CD14-positive monocyte (primary cell): Measurements from ENCODE around the gene OCSTAMP. TPM values are rescaled to one million over a fixed set of nuclear protein-coding genes. Genes with fewer than 3 reads are reported as not detected.

ENCODE experiments used
- DNase-seq, 3 donors: peaks; one replicate each; pipeline ENCODE4 v3.0.0-alpha.2; 2011 to 2022
- H2AFZ ChIP-seq: 2 replicates; pipeline ENCODE4 v1.6.0; 2012; ENCODE audit warnings: mild to moderate bottlenecking, low read depth, low read length, inconsistent platforms; ENCODE audit not compliant: insufficient read depth, poor library complexity, severe bottlenecking
- H3K27ac ChIP-seq, 2 donors: 1 replicate in 1 of 2; 2 replicates in 1 of 2; pipeline ENCODE4 v1.5.1; 2012 to 2013; ENCODE audit warnings: low read length in 2 of 2, control low read depth in 1 of 2, inconsistent platforms in 1 of 2, low read depth in 1 of 2, mild to moderate bottlenecking in 1 of 2
- H3K27me3 ChIP-seq, 2 donors: one replicate each; pipeline versions ENCODE4 v1.6.0 to v1.6.1; 2011 to 2013; ENCODE audit warnings: low read length in 2 of 2; ENCODE audit not compliant: control insufficient read depth in 2 of 2, insufficient read depth in 2 of 2
- H3K36me3 ChIP-seq, 2 donors: replicated peaks in 1 of 2; 1 replicate in 1 of 2; 2 replicates in 1 of 2; pipeline versions ENCODE4 v1.5.1 to v1.6.1; 2012 to 2013; ENCODE audit warnings: low read length in 2 of 2, control low read depth in 1 of 2, inconsistent platforms in 1 of 2, mild to moderate bottlenecking in 1 of 2; ENCODE audit not compliant: insufficient read depth in 2 of 2, control insufficient read depth in 1 of 2
- H3K4me1 ChIP-seq, 2 donors: 1 replicate in 1 of 2; 2 replicates in 1 of 2; pipeline versions ENCODE4 v1.5.1 to v1.6.1; 2012 to 2013; ENCODE audit warnings: low read length in 2 of 2, control low read depth in 1 of 2, inconsistent platforms in 1 of 2, mild to moderate bottlenecking in 1 of 2, moderate library complexity in 1 of 2; ENCODE audit not compliant: insufficient read depth in 2 of 2, control insufficient read depth in 1 of 2
- H3K4me2 ChIP-seq: replicated peaks from 2 replicates; pipeline ENCODE3; 2012; ENCODE audit warnings: low read length, moderate library complexity, mild to moderate bottlenecking; ENCODE audit not compliant: poor library complexity, severe bottlenecking; ENCODE audit errors: extremely low read depth
- H3K4me3 ChIP-seq, 3 experiments: fragments of 200-600 bp in 1 of 3; sonication (generic) in 1 of 3; replicated peaks in 1 of 3; 1 replicate in 2 of 3; 2 replicates in 1 of 3; pipeline ENCODE4 v1.5.1; 2011 to 2013; ENCODE audit warnings: low read length in 3 of 3, mild to moderate bottlenecking in 3 of 3, control low read depth in 2 of 3, low read depth in 2 of 3, inconsistent platforms in 1 of 3, moderate library complexity in 1 of 3
- H3K79me2 ChIP-seq: 2 replicates; pipeline ENCODE4 v1.6.0; 2012; ENCODE audit warnings: mild to moderate bottlenecking, control low read depth, inconsistent platforms, low read length, moderate library complexity; ENCODE audit not compliant: insufficient read depth
- H3K9ac ChIP-seq: 2 replicates; pipeline ENCODE4 v1.6.0; 2017; ENCODE audit warnings: low read length, mild to moderate bottlenecking; ENCODE audit not compliant: insufficient read depth, poor library complexity, severe bottlenecking
- H3K9me3 ChIP-seq, 2 donors: replicated peaks in 1 of 2; 1 replicate in 1 of 2; 2 replicates in 1 of 2; pipeline versions ENCODE4 v1.5.1 to v1.6.1; 2012 to 2013; ENCODE audit warnings: low read length in 2 of 2, control low read depth in 1 of 2; ENCODE audit not compliant: control insufficient read depth in 1 of 2, insufficient read depth in 1 of 2
- H4K20me1 ChIP-seq: 2 replicates; pipeline ENCODE4 v1.6.0; 2012; ENCODE audit warnings: mild to moderate bottlenecking, low read length, control low read depth, moderate library complexity; ENCODE audit not compliant: insufficient read depth
- H3K27ac Mint-ChIP-seq, 7 donors: one replicate each; pipeline ENCODE4 v1.8.0; 2020; ENCODE audit warnings: mild to moderate bottlenecking in 7 of 7, mixed read lengths in 7 of 7, moderate library complexity in 6 of 7, inconsistent platforms in 2 of 7
- H3K27me3 Mint-ChIP-seq, 3 donors: one replicate each; pipeline ENCODE4 v1.8.0; 2021 to 2022; ENCODE audit warnings: low read depth in 3 of 3, mild to moderate bottlenecking in 3 of 3, mixed read lengths in 3 of 3, moderate library complexity in 3 of 3, inconsistent platforms in 1 of 3
- H3K36me3 Mint-ChIP-seq, 2 donors: one replicate each; pipeline ENCODE4 v1.8.0; 2020; ENCODE audit warnings: mixed read lengths in 2 of 2, inconsistent platforms in 1 of 2, mild to moderate bottlenecking in 1 of 2
- H3K4me1 Mint-ChIP-seq: one replicate; pipeline ENCODE4 v1.8.0; 2020; ENCODE audit warnings: mild to moderate bottlenecking, mixed read lengths
- H3K4me3 Mint-ChIP-seq, 2 donors: one replicate each; pipeline ENCODE4 v1.8.0; 2020; ENCODE audit warnings: mild to moderate bottlenecking in 2 of 2, mixed read lengths in 2 of 2, moderate library complexity in 1 of 2
- H3K9me3 Mint-ChIP-seq, 7 donors: one replicate each; pipeline ENCODE4 v1.8.0; 2020 to 2022; ENCODE audit warnings: mixed read lengths in 7 of 7, mild to moderate bottlenecking in 6 of 7, moderate library complexity in 6 of 7, inconsistent platforms in 2 of 7
- WGBS: methylation state at CpG from one replicate; pipeline ENCODE4 v1.1.5; 2013; ENCODE audit warnings: missing lambda C conversion rate; ENCODE audit not compliant: insufficient coverage; 5-methylcytosine and 5-hydroxymethylcytosine counted together
- intact Hi-C, 2 donors: fragments of 100-400 bp; cut with micrococcal nuclease; formaldehyde crosslinking; loops; one replicate each; pipeline versions ENCODE4 v1.15.0 to v1.15.1; 2023
- polyA plus RNA-seq, 3 donors: library from polyadenylated mRNA; depleted of rRNA in 1 of 3; unstranded in 2 of 3; stranded (reverse) in 1 of 3; fragments of 300-500 nt in 2 of 3; fragments of >200 nt in 1 of 3; fragmentation: Illumina TruSeq in 2 of 3; gene quantifications; 1 replicate in 2 of 3; 2 replicates in 1 of 3; pipeline ENCODE4 v1.2.3, GENCODE V29; 2012 to 2021
- TF ChIP-seq, protein P1 (sequence below): fragments of 200-600 bp; IDR thresholded peaks from one replicate; pipeline ENCODE4 v1.8.0; 2022; ENCODE audit warnings: antibody characterized with exemption, mild to moderate bottlenecking

Gene OCSTAMP
- polyA plus RNA-seq, 3 donors = not detected

GRCh38 chr20:46491354-46491753 lies 59.1 kb downstream of the OCSTAMP start:
- no peak overlapping the region for H3K27ac Mint-ChIP-seq
- no CpG with 5 or more reads among the region's 8 CpGs for WGBS
- no peaks in the 10 kb centered on the region for H3K4me1 Mint-ChIP-seq
- Histone ChIP-seq H3K4me3 (no peak overlapping the region), H3K4me2 (no peak overlapping the region), H3K9me3 (no peaks in the 10 kb centered on the region), H3K27me3 (peaks cover 2 to 6% of the 10 kb centered on the region in 2 donors), H2AFZ (no peak overlapping the region), H4K20me1 (no peaks in the 10 kb centered on the region), H3K36me3 (no peaks in the 10 kb centered on the region), H3K27ac (no peak overlapping the region), H3K9ac (no peak overlapping the region), H3K79me2 (no peaks in the 10 kb centered on the region), H3K4me1 (no peaks in the 10 kb centered on the region)
- H3K9me3 Mint-ChIP-seq = peaks cover 0 to 4% (median 0%) of the 10 kb centered on the region in 7 donors
- H3K4me3 Mint-ChIP-seq = no peak overlapping the region
- peaks cover 4 to 27% (median 9%) of the 10 kb centered on the region in 3 donors for H3K27me3 Mint-ChIP-seq
- no peak for DNase-seq
- intact Hi-C loops = no loop called here
- TF ChIP-seq, protein P1, sequence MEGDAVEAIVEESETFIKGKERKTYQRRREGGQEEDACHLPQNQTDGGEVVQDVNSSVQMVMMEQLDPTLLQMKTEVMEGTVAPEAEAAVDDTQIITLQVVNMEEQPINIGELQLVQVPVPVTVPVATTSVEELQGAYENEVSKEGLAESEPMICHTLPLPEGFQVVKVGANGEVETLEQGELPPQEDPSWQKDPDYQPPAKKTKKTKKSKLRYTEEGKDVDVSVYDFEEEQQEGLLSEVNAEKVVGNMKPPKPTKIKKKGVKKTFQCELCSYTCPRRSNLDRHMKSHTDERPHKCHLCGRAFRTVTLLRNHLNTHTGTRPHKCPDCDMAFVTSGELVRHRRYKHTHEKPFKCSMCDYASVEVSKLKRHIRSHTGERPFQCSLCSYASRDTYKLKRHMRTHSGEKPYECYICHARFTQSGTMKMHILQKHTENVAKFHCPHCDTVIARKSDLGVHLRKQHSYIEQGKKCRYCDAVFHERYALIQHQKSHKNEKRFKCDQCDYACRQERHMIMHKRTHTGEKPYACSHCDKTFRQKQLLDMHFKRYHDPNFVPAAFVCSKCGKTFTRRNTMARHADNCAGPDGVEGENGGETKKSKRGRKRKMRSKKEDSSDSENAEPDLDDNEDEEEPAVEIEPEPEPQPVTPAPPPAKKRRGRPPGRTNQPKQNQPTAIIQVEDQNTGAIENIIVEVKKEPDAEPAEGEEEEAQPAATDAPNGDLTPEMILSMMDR = no peak
- no peaks in the 10 kb centered on the region for H3K36me3 Mint-ChIP-seq

Other genes starting within 250 kb of the OCSTAMP start
- gene CDH22, start 242.2 kb downstream of the OCSTAMP start, polyA plus RNA-seq = not detected
- 10 to 100 TPM; 35.3 to 53.1 (median 42.3) TPM for gene ELMO2, start 144.0 kb downstream of the OCSTAMP start, polyA plus RNA-seq
- under 1 TPM in 1 of 3 donors, not detected in 2; 0.04 TPM for gene ZNF334, start 37.1 kb downstream of the OCSTAMP start, polyA plus RNA-seq
- gene SLC13A3, start 100.8 kb upstream of the OCSTAMP start, polyA plus RNA-seq = under 1 TPM in 1 of 3 donors, not detected in 2; 0.04 TPM
- 10 to 100 TPM in 1 of 3 donors, 1 to 10 TPM in 2; 1.4 to 10.9 (median 9.5) TPM for gene TP53RK, start 138.8 kb upstream of the OCSTAMP start, polyA plus RNA-seq
- not detected for gene SLC2A10, start 159.0 kb upstream of the OCSTAMP start, polyA plus RNA-seq